HFFc6 (cell line): ENCODE results near the gene IL17C. TPM values are rescaled to one million over a fixed set of nuclear protein-coding genes. Genes with fewer than 3 reads are reported as not detected.

Experiments used
- DNase-seq: peaks from one replicate; pipeline ENCODE4 v3.0.0-alpha.2; 2018
- H3K27ac Mint-ChIP-seq: 2 replicates; pipeline ENCODE4 v1.8.0; 2020; ENCODE audit warnings: mild to moderate bottlenecking, mixed read lengths
- H3K27me3 Mint-ChIP-seq: 2 replicates; pipeline ENCODE4 v1.8.0; 2021; ENCODE audit warnings: mild to moderate bottlenecking, moderate library complexity, mixed read lengths; ENCODE audit not compliant: insufficient read depth
- H3K36me3 Mint-ChIP-seq: 2 replicates; pipeline ENCODE4 v1.8.0; 2021; ENCODE audit warnings: low read depth, mixed read lengths
- H3K4me1 Mint-ChIP-seq: 2 replicates; pipeline ENCODE4 v1.8.0; 2020; ENCODE audit warnings: low read depth, mixed read lengths
- H3K4me3 Mint-ChIP-seq: 2 replicates; pipeline ENCODE4 v1.8.0; 2020; ENCODE audit warnings: mild to moderate bottlenecking, moderate library complexity, mixed read lengths
- H3K9me3 Mint-ChIP-seq: 2 replicates; pipeline ENCODE4 v1.8.0; 2020; ENCODE audit warnings: mild to moderate bottlenecking, mixed read lengths
- total RNA-seq, 6 experiments: library from RNA; stranded (reverse); fragmentation: NEBNext Ultra II Directional; extraction: Animal tissue kit (Norgen Biotek cat#: 25700); gene quantifications; 2 replicates in 1 of 6; 3 replicates in 5 of 6; pipeline ENCODE4 v1.2.3, GENCODE V29; 2021
- TF ChIP-seq, protein P1 (sequence below): fragments of 200-600 bp; sonication (generic); IDR thresholded peaks from 2 replicates; pipeline ENCODE4 v1.5.0; 2021; ENCODE audit warnings: antibody characterized with exemption, mild to moderate bottlenecking

The IL17C gene
- total RNA-seq, 6 experiments from 2014 or later: not detected

DNA sequence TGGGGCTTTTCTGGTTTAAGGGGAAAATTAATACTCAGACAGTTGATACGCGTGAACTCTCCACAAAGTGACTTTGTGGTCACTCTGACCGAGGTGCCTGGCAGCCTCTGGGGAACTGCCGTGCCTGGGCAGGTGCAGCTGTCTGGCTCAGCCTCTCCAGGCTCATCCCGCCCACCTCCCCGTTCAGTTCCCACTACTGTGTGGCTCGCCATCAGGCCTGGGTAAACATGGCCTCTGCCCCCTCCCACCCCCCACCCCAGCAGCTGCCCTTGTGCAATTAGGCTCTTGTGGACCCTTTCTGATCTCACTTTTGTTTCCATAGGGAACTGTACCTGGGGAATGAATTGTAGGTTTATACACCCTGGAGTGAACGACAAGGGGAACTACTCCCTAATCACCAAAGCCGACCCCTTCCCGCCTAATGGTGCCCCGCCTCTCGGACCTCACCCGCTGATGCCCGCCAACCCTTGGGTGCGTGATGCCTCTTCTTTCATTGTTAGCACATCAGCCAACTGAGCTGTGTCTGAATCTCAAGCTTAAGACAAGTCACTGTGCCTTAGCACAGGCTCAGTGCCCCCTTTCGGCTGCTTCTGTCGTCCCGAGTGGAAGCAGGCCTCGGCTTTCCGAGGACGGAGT, 40.4 kb upstream of the IL17C start:
- Mint-ChIP-seq H3K27ac (no peak overlapping the region), H3K4me1 (no peaks in the 10 kb centered on the region), H3K36me3 (peaks cover 30% of the 10 kb centered on the region), H3K4me3 (no peak overlapping the region), H3K27me3 (peaks cover 1% of the 10 kb centered on the region; the same call in 1 of the 2 replicates), H3K9me3 (no peaks in the 10 kb centered on the region)
- TF ChIP-seq, protein P1, sequence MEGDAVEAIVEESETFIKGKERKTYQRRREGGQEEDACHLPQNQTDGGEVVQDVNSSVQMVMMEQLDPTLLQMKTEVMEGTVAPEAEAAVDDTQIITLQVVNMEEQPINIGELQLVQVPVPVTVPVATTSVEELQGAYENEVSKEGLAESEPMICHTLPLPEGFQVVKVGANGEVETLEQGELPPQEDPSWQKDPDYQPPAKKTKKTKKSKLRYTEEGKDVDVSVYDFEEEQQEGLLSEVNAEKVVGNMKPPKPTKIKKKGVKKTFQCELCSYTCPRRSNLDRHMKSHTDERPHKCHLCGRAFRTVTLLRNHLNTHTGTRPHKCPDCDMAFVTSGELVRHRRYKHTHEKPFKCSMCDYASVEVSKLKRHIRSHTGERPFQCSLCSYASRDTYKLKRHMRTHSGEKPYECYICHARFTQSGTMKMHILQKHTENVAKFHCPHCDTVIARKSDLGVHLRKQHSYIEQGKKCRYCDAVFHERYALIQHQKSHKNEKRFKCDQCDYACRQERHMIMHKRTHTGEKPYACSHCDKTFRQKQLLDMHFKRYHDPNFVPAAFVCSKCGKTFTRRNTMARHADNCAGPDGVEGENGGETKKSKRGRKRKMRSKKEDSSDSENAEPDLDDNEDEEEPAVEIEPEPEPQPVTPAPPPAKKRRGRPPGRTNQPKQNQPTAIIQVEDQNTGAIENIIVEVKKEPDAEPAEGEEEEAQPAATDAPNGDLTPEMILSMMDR: no peak
- DNase-seq: no peak

DNA sequence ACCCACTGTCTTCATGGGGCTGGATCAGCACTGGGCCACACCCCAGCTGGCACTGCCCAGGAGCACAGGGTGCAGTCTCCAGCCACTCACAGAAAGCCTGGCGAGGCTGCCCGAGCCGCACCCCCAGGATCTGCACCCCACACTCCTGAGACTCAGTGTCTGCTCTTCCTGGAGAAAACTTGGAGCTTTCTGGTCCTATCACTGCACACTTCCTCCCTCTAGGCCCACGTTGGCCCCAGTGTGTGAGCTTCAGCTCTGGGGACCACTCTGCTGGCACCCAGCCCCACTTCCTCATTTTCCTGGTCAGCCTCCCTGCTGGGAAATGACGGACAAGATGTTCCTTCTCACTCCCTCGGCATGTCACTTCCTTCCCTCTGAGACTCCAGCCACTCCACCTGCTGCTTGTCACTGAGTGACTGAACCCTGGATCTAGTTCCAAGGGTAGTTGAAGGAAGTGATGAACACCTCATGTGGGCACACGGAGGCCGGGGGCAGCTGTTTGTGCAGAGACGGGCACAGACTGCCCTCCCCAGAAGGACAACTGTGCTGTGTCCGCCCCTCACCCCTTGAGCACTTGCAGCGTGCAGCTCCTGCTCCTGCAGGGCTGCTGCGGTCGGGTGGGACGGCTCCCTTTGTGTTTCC, 39.2 kb upstream of the IL17C start:
- H3K4me1 Mint-ChIP-seq: no peaks in the 10 kb centered on the region
- DNase-seq: no peak
- H3K36me3 Mint-ChIP-seq: peaks cover 34% of the 10 kb centered on the region
- H3K4me3 Mint-ChIP-seq: no peak overlapping the region
- H3K9me3 Mint-ChIP-seq: no peaks in the 10 kb centered on the region
- TF ChIP-seq, protein P1: no peak
- H3K27ac Mint-ChIP-seq: no peak overlapping the region
- H3K27me3 Mint-ChIP-seq: peaks cover 1% of the 10 kb centered on the region; the same call in 1 of the 2 replicates

DNA sequence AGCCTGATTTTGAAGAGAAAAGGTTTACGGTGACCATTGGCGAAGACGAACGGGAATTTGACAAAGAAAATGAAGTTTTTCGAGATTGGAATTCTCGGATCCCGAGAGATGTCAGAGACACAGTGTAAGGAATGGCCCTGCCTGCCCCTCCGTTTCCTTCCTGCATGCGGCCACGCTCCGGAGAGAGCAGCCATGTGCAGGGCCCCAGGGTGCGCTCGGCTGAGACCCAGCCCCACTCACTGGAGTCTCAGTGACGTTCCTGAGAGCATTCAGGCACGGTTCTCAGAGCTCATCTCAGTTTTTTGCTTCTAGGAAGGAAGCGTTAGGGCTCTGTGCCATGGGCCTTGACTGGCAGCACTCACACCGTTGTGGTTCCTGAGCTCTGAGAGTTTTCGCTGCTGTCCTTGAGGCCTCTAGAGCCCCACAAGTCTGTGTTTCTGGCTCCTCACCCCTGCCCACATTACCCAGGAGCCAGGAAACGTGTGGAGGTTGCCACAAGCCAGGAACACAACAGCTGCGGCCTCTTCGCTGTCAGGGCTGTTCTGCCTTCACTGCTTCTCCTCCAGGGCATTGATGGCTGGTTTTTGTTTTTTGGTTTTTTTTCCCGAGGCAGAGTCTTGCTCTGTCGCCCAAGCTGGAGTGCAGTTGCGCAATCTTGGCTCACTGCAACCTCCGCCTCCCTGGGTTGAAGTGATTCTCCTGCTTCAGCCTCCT, 38.4 kb upstream of the IL17C start:
- DNase-seq: no peak
- H3K27me3 Mint-ChIP-seq: peaks cover 1% of the 10 kb centered on the region; the same call in 1 of the 2 replicates
- peaks cover 34% of the 10 kb centered on the region for H3K36me3 Mint-ChIP-seq
- H3K27ac Mint-ChIP-seq: no peak overlapping the region
- H3K9me3 Mint-ChIP-seq: no peaks in the 10 kb centered on the region
- H3K4me1 Mint-ChIP-seq: no peaks in the 10 kb centered on the region
- TF ChIP-seq, protein P1: no peak
- no peak overlapping the region for H3K4me3 Mint-ChIP-seq

DNA sequence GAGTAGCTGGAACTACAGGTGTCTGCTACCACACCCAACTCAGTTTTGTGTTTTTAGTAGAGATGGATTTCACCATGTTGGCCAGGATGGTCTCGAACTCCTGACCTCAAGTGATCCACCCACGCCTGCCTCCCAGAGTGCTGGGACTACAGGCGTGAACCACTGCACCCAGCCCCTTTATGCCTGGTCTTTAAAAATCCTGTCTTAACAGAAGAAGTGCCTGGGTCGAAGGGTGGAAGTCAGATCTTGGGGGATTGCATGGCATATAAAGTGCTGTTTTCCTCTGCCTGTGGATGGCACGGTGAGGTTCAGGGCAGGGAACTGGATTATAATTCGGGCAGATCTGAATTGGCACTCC, 37.9 kb upstream of the IL17C start:
- TF ChIP-seq, protein P1: no peak
- Mint-ChIP-seq H3K4me3 (no peak overlapping the region), H3K27me3 (peaks cover 1% of the 10 kb centered on the region; the same call in 1 of the 2 replicates), H3K27ac (no peak overlapping the region), H3K36me3 (peaks cover 34% of the 10 kb centered on the region), H3K4me1 (no peaks in the 10 kb centered on the region), H3K9me3 (no peaks in the 10 kb centered on the region)
- no peak for DNase-seq

DNA sequence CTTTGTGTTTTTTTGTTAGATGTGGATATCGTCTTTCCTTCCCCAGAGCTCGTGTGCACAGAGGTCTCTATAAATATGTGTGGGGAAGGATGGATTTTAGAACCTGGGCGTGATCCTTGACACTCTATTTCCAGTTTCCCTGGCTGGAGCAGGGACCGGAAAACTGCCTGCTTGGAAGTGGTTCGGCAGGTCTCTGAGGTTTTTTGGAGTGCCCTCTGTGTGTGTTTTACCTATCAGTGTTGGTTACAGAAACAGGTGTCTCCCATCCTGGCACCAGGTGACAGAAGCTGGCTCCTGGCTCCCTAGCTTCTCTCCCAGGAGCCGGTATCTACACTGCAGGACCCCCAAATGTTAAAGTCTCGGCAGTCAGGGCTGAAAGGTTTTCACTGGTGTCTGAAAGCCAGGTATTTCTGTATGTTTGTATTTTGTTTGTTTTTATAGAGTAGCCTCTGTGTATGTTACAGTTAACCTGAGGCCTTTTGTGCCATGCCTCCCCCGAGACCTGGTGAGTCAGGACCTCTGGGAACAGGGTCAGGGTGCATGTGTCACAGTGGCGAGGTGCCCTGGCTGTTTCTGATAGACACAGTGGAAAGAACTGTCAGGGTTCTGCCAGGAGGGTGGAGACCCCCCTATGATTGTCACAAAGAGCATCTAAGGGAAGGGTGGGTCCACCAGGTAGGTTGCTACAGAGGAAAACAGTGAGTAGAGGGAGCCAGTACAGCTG, 36.9 kb upstream of the IL17C start:
- peaks cover 29% of the 10 kb centered on the region for H3K36me3 Mint-ChIP-seq
- TF ChIP-seq, protein P1: no peak
- no peak for DNase-seq
- H3K27ac Mint-ChIP-seq: no peak overlapping the region
- no peaks in the 10 kb centered on the region for H3K9me3 Mint-ChIP-seq
- H3K27me3 Mint-ChIP-seq: peaks cover 1% of the 10 kb centered on the region; the same call in 1 of the 2 replicates
- no peaks in the 10 kb centered on the region for H3K4me1 Mint-ChIP-seq
- H3K4me3 Mint-ChIP-seq: no peak overlapping the region
